ENCODE data around the gene UBE2Z. TPM values are rescaled to one million over a fixed set of nuclear protein-coding genes. Genes with fewer than 3 reads are reported as not detected.

UBE2Z gene
- total RNA-seq, 1 experiment from 2014 or later: 223 TPM

DNA sequence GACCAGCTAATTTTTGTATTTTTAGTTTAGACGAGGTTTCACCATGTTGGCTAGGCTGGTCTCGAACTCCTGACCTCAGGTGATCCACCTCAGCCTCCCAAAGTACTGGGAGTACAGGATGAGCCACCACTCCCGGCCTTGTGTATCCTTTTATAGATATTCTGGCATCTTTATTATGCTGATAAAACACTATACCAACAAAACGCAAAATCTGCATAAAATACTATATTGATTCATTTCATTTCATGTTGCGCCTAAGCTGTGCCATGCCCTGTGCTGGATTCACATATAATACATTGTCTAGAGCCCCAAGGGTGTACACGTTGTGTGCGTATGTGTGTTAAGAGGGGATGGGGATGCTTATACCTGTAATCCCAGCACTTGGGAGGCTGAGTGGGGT, 3.8 kb upstream of the UBE2Z start:
- peaks cover 5% of the 10 kb centered on the region; the same call in 1 of the 2 replicates for H3K4me1 ChIP-seq (ENCODE audit: control insufficient read depth, insufficient read depth, low read length)
- DNase-seq (ENCODE audit: low read depth, low spot score): no peak
- no peaks in the 10 kb centered on the region for H3K27me3 ChIP-seq (ENCODE audit: control insufficient read depth, insufficient read depth, low read length)
- H3K36me3 ChIP-seq (ENCODE audit: control insufficient read depth, insufficient read depth, low read length): no peaks in the 10 kb centered on the region; the same call in 1 of the 2 replicates
- no peaks in the 10 kb centered on the region for H3K9me3 ChIP-seq (ENCODE audit: control insufficient read depth, insufficient read depth, low read depth, low read length)
- ChIA-PET POLR2A (interaction anchor here (0.6 kb wide), 3 partner anchors 9 to 122 kb away, joined by 3 to 11 read pairs (median 7); no protein-coding TSS in a partner anchor), CTCF (no interaction called here)
- in situ Hi-C loops (cut with HindIII; ENCODE audit: low pct_unique_long_range_greater_than_20kb, low sequenced_read_pairs) (loop anchor here (10.0 kb wide), 1 partner anchor 170 kb away; no protein-coding TSS in a partner anchor), intact Hi-C loops (cut with micrococcal nuclease; ENCODE audit: unreplicated experiment) (no loop called here)
- TF ChIP-seq, protein P1, sequence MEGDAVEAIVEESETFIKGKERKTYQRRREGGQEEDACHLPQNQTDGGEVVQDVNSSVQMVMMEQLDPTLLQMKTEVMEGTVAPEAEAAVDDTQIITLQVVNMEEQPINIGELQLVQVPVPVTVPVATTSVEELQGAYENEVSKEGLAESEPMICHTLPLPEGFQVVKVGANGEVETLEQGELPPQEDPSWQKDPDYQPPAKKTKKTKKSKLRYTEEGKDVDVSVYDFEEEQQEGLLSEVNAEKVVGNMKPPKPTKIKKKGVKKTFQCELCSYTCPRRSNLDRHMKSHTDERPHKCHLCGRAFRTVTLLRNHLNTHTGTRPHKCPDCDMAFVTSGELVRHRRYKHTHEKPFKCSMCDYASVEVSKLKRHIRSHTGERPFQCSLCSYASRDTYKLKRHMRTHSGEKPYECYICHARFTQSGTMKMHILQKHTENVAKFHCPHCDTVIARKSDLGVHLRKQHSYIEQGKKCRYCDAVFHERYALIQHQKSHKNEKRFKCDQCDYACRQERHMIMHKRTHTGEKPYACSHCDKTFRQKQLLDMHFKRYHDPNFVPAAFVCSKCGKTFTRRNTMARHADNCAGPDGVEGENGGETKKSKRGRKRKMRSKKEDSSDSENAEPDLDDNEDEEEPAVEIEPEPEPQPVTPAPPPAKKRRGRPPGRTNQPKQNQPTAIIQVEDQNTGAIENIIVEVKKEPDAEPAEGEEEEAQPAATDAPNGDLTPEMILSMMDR (IDR thresholded peaks at IDR 0.05): no peak
- TF ChIP-seq SIN3A (IDR thresholded peaks at IDR 0.05; ENCODE audit: borderline replicate concordance, insufficient read depth, low read depth, low read length): no peak
- TF ChIP-seq, protein P2, sequence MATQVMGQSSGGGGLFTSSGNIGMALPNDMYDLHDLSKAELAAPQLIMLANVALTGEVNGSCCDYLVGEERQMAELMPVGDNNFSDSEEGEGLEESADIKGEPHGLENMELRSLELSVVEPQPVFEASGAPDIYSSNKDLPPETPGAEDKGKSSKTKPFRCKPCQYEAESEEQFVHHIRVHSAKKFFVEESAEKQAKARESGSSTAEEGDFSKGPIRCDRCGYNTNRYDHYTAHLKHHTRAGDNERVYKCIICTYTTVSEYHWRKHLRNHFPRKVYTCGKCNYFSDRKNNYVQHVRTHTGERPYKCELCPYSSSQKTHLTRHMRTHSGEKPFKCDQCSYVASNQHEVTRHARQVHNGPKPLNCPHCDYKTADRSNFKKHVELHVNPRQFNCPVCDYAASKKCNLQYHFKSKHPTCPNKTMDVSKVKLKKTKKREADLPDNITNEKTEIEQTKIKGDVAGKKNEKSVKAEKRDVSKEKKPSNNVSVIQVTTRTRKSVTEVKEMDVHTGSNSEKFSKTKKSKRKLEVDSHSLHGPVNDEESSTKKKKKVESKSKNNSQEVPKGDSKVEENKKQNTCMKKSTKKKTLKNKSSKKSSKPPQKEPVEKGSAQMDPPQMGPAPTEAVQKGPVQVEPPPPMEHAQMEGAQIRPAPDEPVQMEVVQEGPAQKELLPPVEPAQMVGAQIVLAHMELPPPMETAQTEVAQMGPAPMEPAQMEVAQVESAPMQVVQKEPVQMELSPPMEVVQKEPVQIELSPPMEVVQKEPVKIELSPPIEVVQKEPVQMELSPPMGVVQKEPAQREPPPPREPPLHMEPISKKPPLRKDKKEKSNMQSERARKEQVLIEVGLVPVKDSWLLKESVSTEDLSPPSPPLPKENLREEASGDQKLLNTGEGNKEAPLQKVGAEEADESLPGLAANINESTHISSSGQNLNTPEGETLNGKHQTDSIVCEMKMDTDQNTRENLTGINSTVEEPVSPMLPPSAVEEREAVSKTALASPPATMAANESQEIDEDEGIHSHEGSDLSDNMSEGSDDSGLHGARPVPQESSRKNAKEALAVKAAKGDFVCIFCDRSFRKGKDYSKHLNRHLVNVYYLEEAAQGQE (IDR thresholded peaks at IDR 0.05; ENCODE audit: insufficient read depth in 1 of 2, low read depth in 2 of 2, low read length in 1 of 2): no peak
- TF ChIP-seq TCF7L2 (IDR thresholded peaks at IDR 0.05; ENCODE audit: low read depth, low read length): no peak
- no peak for TF ChIP-seq POLR2AphosphoS5 (IDR thresholded peaks at IDR 0.05; ENCODE audit: low read depth, low read length)
- BruUV-seq (replicated peaks): no TSS peak
- ATAC-seq: no peak
- no peak overlapping the region for H3K27ac ChIP-seq (ENCODE audit: low read length)
- H3K4me3 ChIP-seq (ENCODE audit: low read depth in 2 of 2, low read length in 2 of 2): no peak overlapping the region

DNA sequence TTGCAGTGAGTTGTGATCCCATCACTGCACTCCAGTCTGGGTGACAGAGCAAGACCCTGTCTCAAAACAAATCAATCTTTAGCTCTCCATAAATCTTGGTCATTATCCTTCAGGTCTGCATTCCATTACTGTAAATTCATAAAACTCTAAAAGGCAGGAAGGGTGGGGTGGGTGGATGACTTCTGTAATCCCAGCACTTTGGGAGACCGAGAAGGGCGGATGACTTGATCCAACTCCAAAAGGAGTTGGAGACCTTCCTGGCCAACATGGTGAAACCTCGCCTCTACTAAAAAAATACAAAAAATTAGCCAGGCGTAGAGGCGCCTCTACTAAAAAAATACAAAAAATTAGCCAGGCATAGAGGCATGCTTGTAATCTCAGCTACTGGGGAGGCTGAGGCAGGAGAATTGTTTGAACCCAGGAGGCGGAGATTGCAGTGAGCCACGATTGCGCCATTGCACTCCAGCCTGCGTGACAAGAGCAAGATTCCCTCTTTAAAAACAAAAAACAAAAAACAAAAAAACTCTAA, 2.2 kb upstream of the UBE2Z start:
- no peak overlapping the region for H3K27ac ChIP-seq (ENCODE audit: low read length)
- peaks cover 21% of the 10 kb centered on the region for H3K4me1 ChIP-seq (ENCODE audit: control insufficient read depth, insufficient read depth, low read length)
- BruUV-seq (replicated peaks): no TSS peak
- intact Hi-C loops (cut with micrococcal nuclease; ENCODE audit: unreplicated experiment) (no loop called here), in situ Hi-C loops (cut with HindIII; ENCODE audit: low pct_unique_long_range_greater_than_20kb, low sequenced_read_pairs) (loop anchor here (10.0 kb wide), 1 partner anchor 171 kb away; no protein-coding TSS in a partner anchor)
- DNase-seq (ENCODE audit: low read depth, low spot score) (no peak), ATAC-seq (no peak)
- CTCF ChIA-PET: no interaction called here
- H3K27me3 ChIP-seq (ENCODE audit: control insufficient read depth, insufficient read depth, low read length): no peaks in the 10 kb centered on the region
- H3K9me3 ChIP-seq (ENCODE audit: control insufficient read depth, insufficient read depth, low read depth, low read length): no peaks in the 10 kb centered on the region
- TF ChIP-seq, protein P2 (IDR thresholded peaks at IDR 0.05; ENCODE audit: insufficient read depth in 1 of 2, low read depth in 2 of 2, low read length in 1 of 2): no peak
- TF ChIP-seq TCF7L2 (IDR thresholded peaks at IDR 0.05; ENCODE audit: low read depth, low read length) (no peak), SIN3A (IDR thresholded peaks at IDR 0.05; ENCODE audit: borderline replicate concordance, insufficient read depth, low read depth, low read length) (no peak), POLR2AphosphoS5 (IDR thresholded peaks at IDR 0.05; ENCODE audit: low read depth, low read length) (no peak)
- TF ChIP-seq, protein P1 (IDR thresholded peaks at IDR 0.05): no peak
- peaks cover 6% of the 10 kb centered on the region for H3K36me3 ChIP-seq (ENCODE audit: control insufficient read depth, insufficient read depth, low read length)
- H3K4me3 ChIP-seq (ENCODE audit: low read depth in 2 of 2, low read length in 2 of 2): no peak overlapping the region
- POLR2A ChIA-PET: no interaction called here
